Breast epithelium (tissue), 4 donors: ENCODE results near the gene HPN. TPM values are rescaled to one million over a fixed set of nuclear protein-coding genes. Genes with fewer than 3 reads are reported as not detected.
"Not testable (repeated sequence)": the region's sequence is repeated elsewhere in the genome, so short reads cannot be mapped to it uniquely, and the experiment has no call there.

Experiments
- DNase-seq, 2 donors: peaks; one replicate each; pipeline ENCODE4 v3.0.0-alpha.2; 2019; ENCODE audit warnings: low spot score in 2 of 2
- H3K27ac ChIP-seq, 2 donors: fragments of 200-600 bp; sonication (generic) in 1 of 2; one replicate each; pipeline ENCODE4 v1.5.1; 2016 to 2019; ENCODE audit warnings: mild to moderate bottlenecking in 1 of 2
- H3K27me3 ChIP-seq, 2 donors: fragments of 200-600 bp; sonication (generic) in 1 of 2; one replicate each; pipeline versions ENCODE4 v1.5.1 to v1.6.0; 2017 to 2019; ENCODE audit warnings: control low read depth in 1 of 2, mild to moderate bottlenecking in 1 of 2
- H3K36me3 ChIP-seq: fragments of 200-600 bp; one replicate; pipeline ENCODE4 v1.5.1; 2019
- H3K4me1 ChIP-seq, 2 donors: fragments of 200-600 bp; sonication (generic); one replicate each; pipeline ENCODE4 v1.5.1; 2016 to 2019; ENCODE audit warnings: control low read depth in 1 of 2
- H3K4me3 ChIP-seq, 3 donors: fragments of 200-600 bp; sonication (generic); 1 replicate in 2 of 3; 2 replicates in 1 of 3; pipeline ENCODE4 v1.5.1; 2016 to 2019; ENCODE audit warnings: mild to moderate bottlenecking in 3 of 3, moderate library complexity in 2 of 3
- H3K9me3 ChIP-seq, 2 donors: fragments of 200-600 bp; sonication (generic) in 1 of 2; one replicate each; pipeline ENCODE4 v1.5.1; 2016 to 2019; ENCODE audit warnings: control low read depth in 1 of 2
- POLR2A ChIP-seq: fragments of 450-650 bp; IDR thresholded peaks from one replicate; pipeline ENCODE4 v1.6.1; 2016; ENCODE audit warnings: antibody characterized with exemption, mild to moderate bottlenecking, moderate library complexity
- POLR2AphosphoS5 ChIP-seq, 3 donors: sonication (generic); formaldehyde crosslinking; IDR thresholded peaks; one replicate each; pipeline ENCODE4 v1.6.1; 2017; ENCODE audit warnings: antibody characterized with exemption in 3 of 3
- intact Hi-C: fragments of 100-400 bp; cut with DNase I; formaldehyde crosslinking; loops from one replicate; pipeline ENCODE4 v1.15.1; 2023; ENCODE audit warnings: low total_unique reads
- total RNA-seq, 3 donors: library from RNA; depleted of rRNA; stranded (reverse); fragments of >200 nt; gene quantifications; one replicate each; pipeline ENCODE4 v1.1.0, GENCODE V29; 2016
- TF ChIP-seq, protein P1 (sequence below), 3 donors: fragments of 450-650 bp; IDR thresholded peaks; one replicate each; pipeline ENCODE4 v1.5.1; 2016 to 2017; ENCODE audit warnings: antibody characterized with exemption in 3 of 3, mild to moderate bottlenecking in 3 of 3, moderate library complexity in 3 of 3

Gene HPN
- total RNA-seq, 3 donors from 2014 or later = 1.8 to 18.0 (median 8.5) TPM

DNA sequence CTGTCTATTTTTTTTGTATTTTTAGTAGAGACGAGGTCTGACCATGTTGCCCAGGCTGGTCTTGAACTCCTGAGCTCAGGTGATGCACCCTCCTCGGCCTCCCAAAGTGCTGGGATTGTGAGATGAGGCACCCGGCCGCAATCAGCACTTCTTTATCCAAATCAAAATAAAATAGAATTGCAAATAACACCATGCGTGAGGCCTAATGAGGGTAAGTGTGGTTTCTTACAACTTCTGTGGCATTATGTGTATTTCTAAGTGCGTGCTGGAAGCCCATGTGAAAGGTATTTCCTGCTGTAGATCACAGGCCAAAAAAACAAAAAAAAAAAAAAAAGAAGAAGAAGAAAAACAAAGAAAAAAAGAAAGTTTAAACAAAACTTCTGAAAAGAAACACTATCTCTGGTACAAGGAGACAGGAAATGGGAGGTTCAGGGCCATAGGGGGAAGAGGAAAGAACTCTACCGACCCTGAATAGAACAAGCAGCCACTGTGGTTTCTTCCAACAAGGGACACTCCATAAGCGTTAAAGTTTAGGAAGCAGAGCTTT, 44.4 kb upstream of the HPN start:
- no peaks in the 10 kb centered on the region for H3K9me3 ChIP-seq
- no peaks in the 10 kb centered on the region for H3K36me3 ChIP-seq
- DNase-seq = no peak
- H3K4me3 ChIP-seq = no peak overlapping the region
- no peaks in the 10 kb centered on the region for H3K27me3 ChIP-seq
- intact Hi-C loops = no loop called here
- TF ChIP-seq, protein P1, sequence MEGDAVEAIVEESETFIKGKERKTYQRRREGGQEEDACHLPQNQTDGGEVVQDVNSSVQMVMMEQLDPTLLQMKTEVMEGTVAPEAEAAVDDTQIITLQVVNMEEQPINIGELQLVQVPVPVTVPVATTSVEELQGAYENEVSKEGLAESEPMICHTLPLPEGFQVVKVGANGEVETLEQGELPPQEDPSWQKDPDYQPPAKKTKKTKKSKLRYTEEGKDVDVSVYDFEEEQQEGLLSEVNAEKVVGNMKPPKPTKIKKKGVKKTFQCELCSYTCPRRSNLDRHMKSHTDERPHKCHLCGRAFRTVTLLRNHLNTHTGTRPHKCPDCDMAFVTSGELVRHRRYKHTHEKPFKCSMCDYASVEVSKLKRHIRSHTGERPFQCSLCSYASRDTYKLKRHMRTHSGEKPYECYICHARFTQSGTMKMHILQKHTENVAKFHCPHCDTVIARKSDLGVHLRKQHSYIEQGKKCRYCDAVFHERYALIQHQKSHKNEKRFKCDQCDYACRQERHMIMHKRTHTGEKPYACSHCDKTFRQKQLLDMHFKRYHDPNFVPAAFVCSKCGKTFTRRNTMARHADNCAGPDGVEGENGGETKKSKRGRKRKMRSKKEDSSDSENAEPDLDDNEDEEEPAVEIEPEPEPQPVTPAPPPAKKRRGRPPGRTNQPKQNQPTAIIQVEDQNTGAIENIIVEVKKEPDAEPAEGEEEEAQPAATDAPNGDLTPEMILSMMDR (IDR thresholded peaks at IDR 0.05) = no peak
- no peak for TF ChIP-seq POLR2AphosphoS5 (IDR thresholded peaks at IDR 0.05)
- TF ChIP-seq POLR2A = no peak
- H3K4me1 ChIP-seq = no peaks in the 10 kb centered on the region
- H3K27ac ChIP-seq = peak overlapping the region in 1 of 2 donors; percentile 39

DNA sequence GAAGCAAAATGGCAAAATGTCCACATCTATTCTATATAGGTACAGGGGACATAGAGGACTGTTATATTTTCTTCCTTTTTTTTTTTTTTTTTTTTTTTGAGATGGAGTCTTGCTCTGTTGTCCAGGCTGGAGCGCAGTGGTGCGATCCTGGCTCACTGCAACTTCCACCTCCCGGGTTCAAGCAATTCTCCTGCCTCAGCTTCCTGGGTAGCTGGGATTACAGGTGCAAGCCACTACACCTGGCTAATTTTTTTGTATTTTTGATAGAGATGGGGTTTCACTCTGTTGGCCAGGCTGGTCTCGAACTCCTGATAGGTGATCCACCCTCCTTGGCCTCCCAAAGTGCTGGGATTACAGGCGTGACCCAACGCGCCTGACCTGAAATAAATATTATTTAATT, 43.3 kb upstream of the HPN start:
- H3K4me1 ChIP-seq, H3K36me3 ChIP-seq, H3K4me3 ChIP-seq, intact Hi-C loops, H3K27me3 ChIP-seq, DNase-seq, H3K27ac ChIP-seq, H3K9me3 ChIP-seq: not testable (repeated sequence)

- peak in 1 of 2 donors; percentile 36 for DNase-seq
- TF ChIP-seq POLR2AphosphoS5 (IDR thresholded peaks at IDR 0.05) (no peak), POLR2A (no peak)
- TF ChIP-seq, protein P1 (IDR thresholded peaks at IDR 0.05) = no peak
- intact Hi-C loops = no loop called here
- H3K4me1 ChIP-seq = peaks cover 0 to 6% of the 10 kb centered on the region in 2 donors
- peak overlapping the region; percentile 99 for H3K27ac ChIP-seq
- H3K4me3 ChIP-seq = peak overlapping the region; percentile 76 to 95 (median 87)
- no peaks in the 10 kb centered on the region for H3K27me3 ChIP-seq
- H3K36me3 ChIP-seq = no peaks in the 10 kb centered on the region
- no peaks in the 10 kb centered on the region for H3K9me3 ChIP-seq
Observed at GRCh38 chr19:34998777-34999497, 42.6 kb upstream of the HPN start.

DNA sequence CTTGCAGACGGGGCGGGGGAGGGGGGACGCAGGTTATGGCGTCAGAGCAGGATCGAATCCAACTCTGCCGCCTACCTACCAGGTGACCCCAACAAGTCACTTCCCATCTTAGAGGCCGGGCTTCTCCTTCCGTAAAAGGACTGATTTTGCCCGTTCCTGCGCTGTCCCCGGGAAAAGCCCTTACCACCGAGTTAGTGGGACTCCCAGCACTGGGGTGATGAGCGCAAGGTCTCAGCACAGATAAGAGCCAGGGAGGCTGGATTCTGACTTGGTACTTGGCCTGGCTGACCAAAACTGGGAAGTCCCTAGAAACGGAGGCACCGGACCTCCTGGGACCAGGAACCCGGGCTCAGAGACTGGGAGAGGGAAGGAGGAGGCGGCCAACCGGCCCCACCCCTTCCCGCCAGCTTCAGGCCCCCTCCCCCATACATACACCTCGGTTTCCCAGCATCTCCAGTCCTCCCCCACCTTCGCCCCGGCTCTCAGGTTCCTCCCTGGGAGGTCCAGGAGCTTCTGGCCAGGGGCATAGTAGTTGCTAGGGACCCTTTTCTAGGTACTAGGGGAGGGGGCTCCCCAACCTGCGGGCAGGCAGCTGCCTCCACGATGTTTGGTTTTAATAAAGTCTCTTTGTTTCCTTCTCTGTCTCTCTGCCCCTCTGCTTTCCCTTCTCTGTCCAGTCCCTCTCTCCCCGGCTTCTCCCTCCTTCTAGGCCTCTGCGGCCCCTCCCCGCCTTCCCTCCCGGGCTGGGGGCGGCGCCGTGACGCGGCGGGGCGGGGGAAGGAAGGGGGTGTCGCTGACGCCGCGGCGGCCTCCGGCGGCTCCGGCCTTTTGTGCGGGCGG, 41.8 kb upstream of the HPN start, which contains the start of gene GRAMD1A:
TSS of gene GRAMD1A (plus strand) at position 826 of the 840 bp plus-strand sequence. CDS start 156 bp downstream, outside the sequence.
- intact Hi-C loops = no loop called here
- Histone ChIP-seq H3K4me1 (peaks cover 0 to 6% of the 10 kb centered on the region in 2 donors), H3K27me3 (no peaks in the 10 kb centered on the region), H3K9me3 (no peaks in the 10 kb centered on the region), H3K27ac (peak within 1 kb of the TSS; percentile 99), H3K4me3 (peak within 1 kb of the TSS; percentile 76 to 95 (median 87)), H3K36me3 (no peaks in the 10 kb centered on the region)
- TF ChIP-seq, protein P1 (IDR thresholded peaks at IDR 0.05) = peak in 1 of 3 donors; percentile 8
- TF ChIP-seq POLR2AphosphoS5 (IDR thresholded peaks at IDR 0.05) (peak; percentile 59 to 89 (median 72)), POLR2A (peak; percentile 84)
- peak; percentile 88 to 96 for DNase-seq

DNA sequence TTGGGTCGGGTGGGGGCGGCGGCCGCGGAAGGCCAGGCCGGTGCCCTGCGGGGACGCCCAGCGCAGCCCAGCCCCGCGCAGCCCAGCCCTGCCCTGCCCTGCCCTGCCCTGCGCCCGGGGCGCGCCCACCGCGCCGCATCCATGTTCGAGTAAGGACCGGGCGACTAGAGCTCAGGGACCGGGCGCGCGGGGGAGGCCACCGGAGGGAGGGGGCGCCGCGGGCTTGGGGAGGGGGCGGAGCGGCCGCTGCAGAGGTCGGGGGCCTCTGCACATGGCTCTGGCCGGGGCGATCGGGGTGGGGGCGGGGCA, 41.2 kb upstream of the HPN start:
- H3K27me3 ChIP-seq = no peaks in the 10 kb centered on the region
- H3K4me1 ChIP-seq = peaks cover 0 to 6% of the 10 kb centered on the region in 2 donors
- no peaks in the 10 kb centered on the region for H3K9me3 ChIP-seq
- peak overlapping the region; percentile 99 for H3K27ac ChIP-seq
- no peak for TF ChIP-seq POLR2AphosphoS5 (IDR thresholded peaks at IDR 0.05)
- no peak for TF ChIP-seq POLR2A
- TF ChIP-seq, protein P1 (IDR thresholded peaks at IDR 0.05) = no peak
- H3K36me3 ChIP-seq = no peaks in the 10 kb centered on the region
- intact Hi-C loops = no loop called here
- peak overlapping the region; percentile 76 to 95 (median 87) for H3K4me3 ChIP-seq
- no peak for DNase-seq
